H1 (cell line): ENCODE data around the gene URB2. TPM values are rescaled to one million over a fixed set of nuclear protein-coding genes. Genes with fewer than 3 reads are reported as not detected.

Experiments
- CTCF ChIA-PET: fragments of 300-600 bp; sonication (Branson Sonifier 250); formaldehyde crosslinking; loops from one replicate; lab custom pipeline; 2021; ENCODE audit not compliant: partially characterized antibody; lab: Charles Lee
- POLR2A ChIA-PET: fragments of 300-600 bp; sonication (Branson Sonifier 250); formaldehyde crosslinking; loops from one replicate; lab custom pipeline; 2021; ENCODE audit warnings: inconsistent platforms; ENCODE audit not compliant: partially characterized antibody; lab: Charles Lee
- DNase-seq, 2 experiments: peaks; one replicate each; pipeline versions ENCODE4 v3.0.0 to v3.0.0-alpha.2; 2010 to 2022; ENCODE audit warnings: low spot score in 2 of 2, low read depth in 1 of 2, mixed read lengths in 1 of 2
- FAIRE-seq: peaks from 2 replicates; lab custom pipeline; 2011; peaks lifted over from hg19 to GRCh38; lab: Jason Lieb, UNC
- H2AFZ ChIP-seq: 2 replicates; pipeline ENCODE4 v1.8.1; 2012; ENCODE audit warnings: low read length, inconsistent platforms
- H2AK5ac ChIP-seq: 2 replicates; pipeline ENCODE4 v1.6.1; 2013; ENCODE audit warnings: low read depth, low read length
- H2BK120ac ChIP-seq: replicated peaks from 2 replicates; pipeline ENCODE3; 2013; ENCODE audit warnings: low read depth, low read length, inconsistent platforms
- H2BK12ac ChIP-seq: 2 replicates; pipeline ENCODE4 v1.6.1; 2013; ENCODE audit warnings: low read depth, low read length
- H2BK15ac ChIP-seq: 2 replicates; pipeline ENCODE4 v1.6.1; 2013; ENCODE audit warnings: low read length
- H2BK20ac ChIP-seq: 2 replicates; pipeline ENCODE4 v1.6.1; 2013; ENCODE audit warnings: low read length
- H2BK5ac ChIP-seq: 2 replicates; pipeline ENCODE4 v1.6.1; 2013; ENCODE audit warnings: low read depth, low read length
- H3K14ac ChIP-seq: 2 replicates; pipeline ENCODE4 v1.6.1; 2013; ENCODE audit warnings: inconsistent platforms; ENCODE audit not compliant: insufficient read length
- H3K18ac ChIP-seq: 2 replicates; pipeline ENCODE4 v1.6.1; 2013; ENCODE audit warnings: low read length; ENCODE audit errors: extremely low read depth
- H3K23ac ChIP-seq: 2 replicates; pipeline ENCODE4 v1.6.1; 2013; ENCODE audit warnings: inconsistent platforms; ENCODE audit not compliant: insufficient read length
- H3K23me2 ChIP-seq: 2 replicates; pipeline ENCODE4 v1.6.1; 2013; ENCODE audit warnings: low read depth, low read length
- H3K27ac ChIP-seq: 2 replicates; pipeline ENCODE4 v1.6.1; 2011; ENCODE audit warnings: low read depth, low read length, inconsistent platforms
- H3K27me3 ChIP-seq, 4 experiments: replicated peaks in 1 of 4; 1 replicate in 1 of 4; 2 replicates in 3 of 4; pipeline versions ENCODE4 v1.6.1 to v1.8.1; 2011 to 2013; ENCODE audit warnings: low read length in 3 of 4, mild to moderate bottlenecking in 3 of 4, inconsistent platforms in 2 of 4, mixed read lengths in 2 of 4, moderate library complexity in 1 of 4; ENCODE audit not compliant: control insufficient read depth in 3 of 4, insufficient read depth in 3 of 4; ENCODE audit errors: extremely low read depth in 1 of 4
- H3K36me3 ChIP-seq, 4 experiments: 2 replicates each; pipeline versions ENCODE4 v1.6.1 to v1.8.1; 2011 to 2013; ENCODE audit warnings: mild to moderate bottlenecking in 4 of 4, low read length in 3 of 4, moderate library complexity in 2 of 4, control low read depth in 1 of 4, inconsistent platforms in 1 of 4; ENCODE audit not compliant: insufficient read depth in 4 of 4, control insufficient read depth in 2 of 4
- H3K4ac ChIP-seq: replicated peaks from 2 replicates; pipeline ENCODE3; 2013; ENCODE audit warnings: low read length, low read depth, mixed read lengths, inconsistent platforms; ENCODE audit not compliant: insufficient read length
- H3K4me1 ChIP-seq, 4 experiments: replicated peaks in 1 of 4; 1 replicate in 1 of 4; 2 replicates in 3 of 4; pipeline versions ENCODE4 v1.6.1 to v1.8.1; 2011 to 2013; ENCODE audit warnings: low read length in 3 of 4, inconsistent platforms in 2 of 4, mixed read lengths in 1 of 4; ENCODE audit not compliant: insufficient read depth in 4 of 4, control insufficient read depth in 3 of 4
- H3K4me2 ChIP-seq, 2 experiments: 2 replicates each; pipeline versions ENCODE4 v1.6.1 to v1.8.1; 2011 to 2013; ENCODE audit warnings: low read depth in 2 of 2, low read length in 2 of 2, control low read depth in 1 of 2, inconsistent platforms in 1 of 2, mild to moderate bottlenecking in 1 of 2; ENCODE audit not compliant: insufficient read depth in 1 of 2
- H3K4me3 ChIP-seq, 4 experiments: fragments of 200-600, 300-600 bp in 1 of 4; sonication (generic), shearing (Covaris generic), sonication (Bioruptor Twin) in 1 of 4; 2 replicates each; pipeline versions ENCODE4 v1.5.1 to v1.8.1; 2011 to 2016; ENCODE audit warnings: low read length in 4 of 4, low read depth in 3 of 4, control low read depth in 2 of 4, inconsistent platforms in 2 of 4, mild to moderate bottlenecking in 2 of 4, mixed read lengths in 1 of 4, moderate library complexity in 1 of 4; ENCODE audit not compliant: insufficient read depth in 2 of 4; ENCODE audit errors: extremely low read depth in 1 of 4
- H3K56ac ChIP-seq: replicated peaks from 2 replicates; pipeline ENCODE3; 2013; ENCODE audit warnings: low read depth, mild to moderate bottlenecking, mixed read lengths, low read length, inconsistent platforms; ENCODE audit not compliant: insufficient read length
- H3K79me1 ChIP-seq: 2 replicates; pipeline ENCODE4 v1.6.1; 2013; ENCODE audit warnings: low read depth, low read length, control low read depth
- H3K79me2 ChIP-seq, 2 experiments: 2 replicates each; pipeline versions ENCODE4 v1.6.1 to v1.8.1; 2012 to 2013; ENCODE audit warnings: low read length in 2 of 2, mild to moderate bottlenecking in 2 of 2, inconsistent platforms in 1 of 2; ENCODE audit not compliant: insufficient read depth in 2 of 2, control insufficient read depth in 1 of 2
- H3K9ac ChIP-seq, 4 experiments: replicated peaks in 1 of 4; 1 replicate in 1 of 4; 2 replicates in 3 of 4; pipeline versions ENCODE4 v1.6.1 to v1.8.1; 2011 to 2013; ENCODE audit warnings: low read depth in 3 of 4, low read length in 3 of 4, control low read depth in 2 of 4, mild to moderate bottlenecking in 2 of 4, moderate library complexity in 2 of 4, inconsistent platforms in 1 of 4; ENCODE audit errors: extremely low read depth in 1 of 4
- H3K9me3 ChIP-seq, 2 experiments: 2 replicates each; pipeline versions ENCODE4 v1.6.1 to v1.8.1; 2012 to 2013; ENCODE audit warnings: mild to moderate bottlenecking in 2 of 2, moderate library complexity in 2 of 2, control low read depth in 1 of 2, inconsistent platforms in 1 of 2, low read depth in 1 of 2, low read length in 1 of 2, mixed read lengths in 1 of 2; ENCODE audit not compliant: insufficient read depth in 2 of 2
- H4K20me1 ChIP-seq, 2 experiments: replicated peaks in 1 of 2; 2 replicates each; pipeline versions ENCODE3 to v1.8.1; 2011 to 2013; ENCODE audit warnings: inconsistent platforms in 2 of 2, low read length in 2 of 2, mild to moderate bottlenecking in 1 of 2; ENCODE audit not compliant: insufficient read depth in 2 of 2, control insufficient read depth in 1 of 2
- H4K5ac ChIP-seq: 2 replicates; pipeline ENCODE4 v1.6.1; 2013; ENCODE audit warnings: low read length, low read depth, mixed read lengths, inconsistent platforms; ENCODE audit not compliant: insufficient read length
- H4K8ac ChIP-seq: 2 replicates; pipeline ENCODE4 v1.8.0; 2013; ENCODE audit warnings: mild to moderate bottlenecking, moderate library complexity, low read length, inconsistent platforms; ENCODE audit not compliant: insufficient read depth; ENCODE audit errors: extremely low read depth
- H4K91ac ChIP-seq: replicated peaks from 2 replicates; pipeline ENCODE3; 2013; ENCODE audit warnings: low read length, mixed read lengths, inconsistent platforms; ENCODE audit not compliant: insufficient read length
- ATF2 ChIP-seq: IDR thresholded peaks from 2 replicates; pipeline ENCODE4 v1.6.1; 2012; ENCODE audit warnings: low read length, inconsistent platforms
- BCL11A ChIP-seq, 2 experiments: IDR thresholded peaks; one replicate each; pipeline ENCODE4 v1.6.1; 2011; ENCODE audit warnings: low read depth in 2 of 2, low read length in 2 of 2, mild to moderate bottlenecking in 2 of 2
- EGR1 ChIP-seq: IDR thresholded peaks from 2 replicates; pipeline ENCODE4 v1.6.1; 2011; ENCODE audit warnings: low read depth, low read length, borderline replicate concordance
- EP300 ChIP-seq, 2 experiments: IDR thresholded peaks; 1 replicate in 1 of 2; 2 replicates in 1 of 2; pipeline ENCODE4 v1.6.1; 2011 to 2012; ENCODE audit warnings: low read depth in 2 of 2, low read length in 2 of 2, mild to moderate bottlenecking in 2 of 2, borderline replicate concordance in 1 of 2, inconsistent platforms in 1 of 2, moderate library complexity in 1 of 2
- HDAC6 ChIP-seq: IDR thresholded peaks from one replicate; pipeline ENCODE4 v1.7.1; 2012; ENCODE audit warnings: low read depth, mild to moderate bottlenecking, inconsistent platforms, low read length, moderate library complexity
- JUND ChIP-seq: IDR thresholded peaks from 2 replicates; pipeline ENCODE4 v1.6.1; 2011; ENCODE audit warnings: mild to moderate bottlenecking, improper control_type of control experiment, low read length
- MAX ChIP-seq: IDR thresholded peaks from 2 replicates; pipeline ENCODE4 v1.6.1; 2012; ENCODE audit warnings: inconsistent platforms
- NANOG ChIP-seq: IDR thresholded peaks from 2 replicates; pipeline ENCODE4 v1.6.1; 2011; ENCODE audit warnings: low read length, low read depth, mild to moderate bottlenecking, inconsistent platforms; ENCODE audit not compliant: insufficient read depth, poor library complexity, severe bottlenecking
- SUZ12 ChIP-seq: fragments of 200-600 bp; sonication (generic); IDR thresholded peaks from 2 replicates; pipeline ENCODE4 v1.6.1; 2012; ENCODE audit warnings: mild to moderate bottlenecking, inconsistent platforms, low read length, moderate library complexity, mixed read lengths
- TBP ChIP-seq: IDR thresholded peaks from 2 replicates; pipeline ENCODE4 v1.6.1; 2011; ENCODE audit warnings: low read depth, low read length, improper control_type of control experiment
- WGBS, 2 experiments: shearing (Covaris generic) in 1 of 2; methylation state at CpG; one replicate each; pipeline versions ENCODE4 v1.1.6 to v1.1.7; 2013 to 2015; ENCODE audit warnings: low lambda C conversion rate in 2 of 2, mixed read lengths in 2 of 2, inconsistent platforms in 1 of 2, low coverage in 1 of 2, missing lambda C conversion rate in 1 of 2; ENCODE audit not compliant: insufficient replicate concordance in 2 of 2, insufficient coverage in 1 of 2, insufficient read length in 1 of 2; ENCODE audit errors: extremely low coverage in 1 of 2, missing lambda C conversion rate in 1 of 2; 5-methylcytosine and 5-hydroxymethylcytosine counted together
- polyA plus RNA-seq, 7 experiments: library from polyadenylated mRNA; depleted of rRNA in 3 of 7; stranded (reverse) in 5 of 7; unstranded in 2 of 7; fragments of >200 nt in 5 of 7; fragments of 200-250 nt in 2 of 7; gene quantifications; 1 replicate in 5 of 7; 2 replicates in 1 of 7; 4 replicates in 1 of 7; pipeline versions ENCODE4 v1.2.1 to v1.2.3, GENCODE V29; 2011 to 2013; ENCODE audit warnings: missing spikeins in 2 of 7, mixed read lengths in 2 of 7
- total RNA-seq: library from RNA; stranded (reverse); fragmentation: NEBNext Ultra II Directional; extraction: Animal tissue kit (Norgen Biotek cat#: 25700); gene quantifications from 2 replicates; pipeline ENCODE4 v1.2.1, GENCODE V29; 2021

Gene URB2
- total and polyA plus RNA-seq, 2 of the 8 experiments (the other 6 are each of a cell fraction or from before 2014, with no cell fraction given), result 13.7 to 33.0 TPM

DNA sequence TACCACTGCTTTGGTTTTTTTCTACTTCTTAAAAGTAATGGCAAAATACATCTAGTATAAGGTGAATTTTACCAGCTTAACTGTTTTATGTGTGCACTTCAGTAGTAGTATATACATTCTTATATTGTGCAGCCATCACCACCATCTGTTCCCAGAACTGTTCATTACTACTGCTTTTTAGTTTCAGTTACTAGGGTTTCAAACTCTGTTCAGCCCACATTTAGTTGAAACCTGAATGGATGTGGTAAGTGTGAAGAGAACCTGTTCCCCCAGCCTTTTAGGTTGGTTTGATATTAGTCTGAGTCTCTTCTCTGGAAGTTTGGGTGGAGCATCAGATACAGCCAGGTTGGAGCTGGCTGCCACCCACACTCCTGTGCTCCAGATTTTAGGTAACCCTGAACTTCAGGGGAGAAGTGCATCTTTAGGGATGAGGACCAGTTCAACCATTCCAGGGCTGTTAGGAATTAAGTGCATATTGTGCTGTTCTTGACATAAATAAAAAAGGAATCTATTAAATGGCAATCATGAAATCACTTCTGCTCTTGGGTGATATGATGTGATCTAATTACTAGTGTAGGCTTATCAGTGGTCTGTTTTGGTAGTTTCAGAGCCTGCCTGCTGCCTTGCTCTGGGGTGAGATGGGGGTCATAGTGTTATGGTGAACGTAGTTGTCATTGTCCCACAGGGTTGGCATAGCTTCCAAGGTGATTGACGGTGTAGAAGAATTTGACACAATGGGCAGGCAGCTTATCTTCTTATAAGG lies 32.1 kb downstream of the URB2 start:
- Histone ChIP-seq H3K27me3 (no peaks in the 10 kb centered on the region), H2AK5ac (no peak overlapping the region), H2BK12ac (no peak overlapping the region), H3K9me3 (no peaks in the 10 kb centered on the region), H4K5ac (no peak overlapping the region), H3K4me1 (peaks cover 0 to 4% (median 0%) of the 10 kb centered on the region in 4 experiments; a peak in 2 of 7 replicates), H3K36me3 (peaks cover 4 to 56% (median 35%) of the 10 kb centered on the region in 4 experiments), H3K9ac (no peak overlapping the region), H3K23me2 (no peaks in the 10 kb centered on the region), H3K4me3 (no peak overlapping the region), H3K56ac (peak overlapping the region; percentile 26), H2BK5ac (no peak overlapping the region), H3K4me2 (no peak overlapping the region), H3K79me2 (no peaks in the 10 kb centered on the region), H3K4ac (no peak overlapping the region), H3K18ac (no peak overlapping the region), H2BK20ac (no peak overlapping the region), H4K91ac (no peak overlapping the region), H3K79me1 (no peaks in the 10 kb centered on the region), H3K23ac (no peak overlapping the region), H3K27ac (no peak overlapping the region), H2AFZ (no peak overlapping the region), H4K20me1 (peaks cover 0 to 3% of the 10 kb centered on the region in 2 experiments), H2BK15ac (no peak overlapping the region), H4K8ac (no peak overlapping the region), H3K14ac (no peak overlapping the region), H2BK120ac (no peak overlapping the region)
- FAIRE-seq, result no peak
- WGBS, 2 experiments, result 93% methylated on average over 2 of the region's 2 CpGs; no CpG with 5 or more reads in 1 of the 2 experiments
- no peak for DNase-seq
- CTCF ChIA-PET, result no interaction called here
- POLR2A ChIA-PET, result no interaction called here
- TF ChIP-seq ATF2, result no peak
- no peak for TF ChIP-seq MAX
- TF ChIP-seq BCL11A (IDR thresholded peaks at IDR 0.05; ENCODE audit: low read depth in 2 of 2, low read length in 2 of 2), result no peak
- no peak for TF ChIP-seq NANOG
- TF ChIP-seq JUND, result no peak
- TF ChIP-seq HDAC6, result no peak
- TF ChIP-seq TBP, result no peak
- no peak for TF ChIP-seq EP300 (IDR thresholded peaks at IDR 0.05; ENCODE audit: borderline replicate concordance in 1 of 2, low read depth in 2 of 2, low read length in 2 of 2)
- TF ChIP-seq SUZ12, result no peak
- no peak for TF ChIP-seq EGR1
